Tibial nerve (tissue), 4 donors: Measurements from ENCODE around the gene PRKAR1B. TPM values are rescaled to one million over a fixed set of nuclear protein-coding genes. Genes with fewer than 3 reads are reported as not detected.
"Not testable (repeated sequence)": the region's sequence is repeated elsewhere in the genome, so short reads cannot be mapped to it uniquely, and the experiment has no call there.

Experiments used
- DNase-seq, 2 donors: peaks; one replicate each; pipeline ENCODE4 v3.0.0-alpha.2; 2019; ENCODE audit warnings: low spot score in 2 of 2
- H3K27ac ChIP-seq, 4 donors: fragments of 200-600 bp; sonication (generic) in 3 of 4; one replicate each; pipeline ENCODE4 v1.5.1; 2017 to 2019; ENCODE audit warnings: mild to moderate bottlenecking in 1 of 4
- H3K27me3 ChIP-seq, 2 donors: fragments of 200-600 bp; sonication (generic) in 1 of 2; one replicate each; pipeline versions ENCODE4 v1.5.1 to v1.6.0; 2017 to 2019
- H3K36me3 ChIP-seq, 3 donors: fragments of 200-600 bp; sonication (generic); one replicate each; pipeline ENCODE4 v1.5.1; 2018 to 2019
- H3K4me1 ChIP-seq, 4 donors: fragments of 200-600 bp; sonication (generic) in 3 of 4; one replicate each; pipeline ENCODE4 v1.5.1; 2017 to 2019
- H3K4me3 ChIP-seq, 4 donors: fragments of 200-600 bp; sonication (generic) in 3 of 4; one replicate each; pipeline ENCODE4 v1.5.1; 2017 to 2019; ENCODE audit warnings: mild to moderate bottlenecking in 1 of 4, moderate library complexity in 1 of 4
- H3K9me3 ChIP-seq, 4 donors: fragments of 200-600 bp; sonication (generic) in 3 of 4; one replicate each; pipeline ENCODE4 v1.5.1; 2017 to 2019
- CTCF ChIP-seq, 5 experiments: fragments of 200-600 bp in 3 of 5; fragments of 450-650 bp in 2 of 5; sonication (generic) in 3 of 5; IDR thresholded peaks; one replicate each; pipeline ENCODE4 v1.5.1; 2016 to 2019; ENCODE audit warnings: antibody characterized with exemption in 5 of 5, mild to moderate bottlenecking in 3 of 5, moderate library complexity in 2 of 5
- EP300 ChIP-seq, 2 donors: sonication (generic); formaldehyde crosslinking; IDR thresholded peaks; one replicate each; pipeline ENCODE4 v1.6.1; 2017; ENCODE audit warnings: antibody characterized with exemption in 2 of 2, mild to moderate bottlenecking in 1 of 2
- POLR2A ChIP-seq, 2 donors: fragments of 450-650 bp; IDR thresholded peaks; one replicate each; pipeline ENCODE4 v1.6.1; 2017; ENCODE audit warnings: antibody characterized with exemption in 2 of 2, mild to moderate bottlenecking in 2 of 2, moderate library complexity in 2 of 2
- WGBS, 2 donors: methylation state at CpG; one replicate each; pipeline ENCODE4 v1.1.5; 2018; 5-methylcytosine and 5-hydroxymethylcytosine counted together
- total RNA-seq, 4 donors: library from RNA; depleted of rRNA; stranded (reverse); fragments of >200 nt; gene quantifications; one replicate each; pipeline ENCODE4 v1.1.0, GENCODE V29; 2016

PRKAR1B gene
- total RNA-seq, 4 donors from 2014 or later, result 2.7 to 12.3 (median 4.8) TPM

- DNase-seq, result no peak
- H3K36me3 ChIP-seq, result no peaks in the 10 kb centered on the region
- no peak for TF ChIP-seq CTCF (IDR thresholded peaks at IDR 0.05)
- TF ChIP-seq EP300 (IDR thresholded peaks at IDR 0.05), result no peak
- no peak for TF ChIP-seq POLR2A (IDR thresholded peaks at IDR 0.05)
- H3K4me1 ChIP-seq, result peaks cover 0 to 34% (median 8%) of the 10 kb centered on the region in 4 donors
- H3K4me3 ChIP-seq, result no peak overlapping the region
- no peaks in the 10 kb centered on the region for H3K9me3 ChIP-seq
- H3K27ac ChIP-seq, result no peak overlapping the region
- no peaks in the 10 kb centered on the region for H3K27me3 ChIP-seq
- WGBS, 2 donors, result 90 to 91% methylated on average over 5 to 7 of the region's 7 CpGs
These were observed 62.7 kb downstream of the PRKAR1B start for GRCh38 chr7:664402-664775.

DNA sequence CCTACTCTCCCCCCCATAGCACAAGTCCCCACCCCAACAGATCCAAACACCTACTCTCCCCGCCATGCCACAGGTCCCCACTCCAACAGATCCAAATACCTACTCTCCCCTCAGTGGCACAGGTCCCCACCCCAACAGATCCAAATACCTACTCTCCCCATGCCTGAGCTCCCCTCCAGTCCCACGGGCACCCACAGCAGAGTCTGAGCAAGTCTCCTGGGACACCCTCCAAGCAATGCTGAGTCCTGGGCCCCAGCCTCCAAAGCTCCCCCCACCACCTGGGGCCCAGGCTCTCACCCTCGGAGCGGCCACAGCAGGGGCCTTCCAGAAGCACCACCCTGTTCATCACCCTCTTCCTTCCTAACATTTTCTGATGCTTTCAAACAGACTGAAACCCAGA is 64.5 kb downstream of the PRKAR1B start:
- H3K27me3 ChIP-seq, result no peaks in the 10 kb centered on the region
- WGBS, 2 donors, result 95 to 96% methylated on average over 4 of the region's 4 CpGs
- no peaks in the 10 kb centered on the region for H3K36me3 ChIP-seq
- H3K4me3 ChIP-seq, result no peak overlapping the region
- H3K27ac ChIP-seq, result no peak overlapping the region
- no peak for TF ChIP-seq EP300 (IDR thresholded peaks at IDR 0.05)
- no peak for TF ChIP-seq POLR2A (IDR thresholded peaks at IDR 0.05)
- TF ChIP-seq CTCF (IDR thresholded peaks at IDR 0.05), result no peak
- peaks cover 0 to 23% (median 6%) of the 10 kb centered on the region in 4 donors for H3K4me1 ChIP-seq
- DNase-seq, result no peak
- no peaks in the 10 kb centered on the region for H3K9me3 ChIP-seq

- no peaks in the 10 kb centered on the region for H3K27me3 ChIP-seq
- no peak overlapping the region for H3K27ac ChIP-seq
- no peaks in the 10 kb centered on the region for H3K36me3 ChIP-seq
- peaks cover 0 to 7% (median under 1%) of the 10 kb centered on the region in 4 donors for H3K4me1 ChIP-seq
- 93 to 96% methylated on average over 13 of the region's 13 CpGs for whole genome bisulfite sequencing, 2 donors
- no peaks in the 10 kb centered on the region for H3K9me3 ChIP-seq
- DNase-seq, result no peak
- TF ChIP-seq POLR2A (IDR thresholded peaks at IDR 0.05) (no peak), CTCF (IDR thresholded peaks at IDR 0.05) (no peak), EP300 (IDR thresholded peaks at IDR 0.05) (no peak)
- no peak overlapping the region for H3K4me3 ChIP-seq
These were observed 67.1 kb downstream of the PRKAR1B start for GRCh38 chr7:659996-660395.

DNA sequence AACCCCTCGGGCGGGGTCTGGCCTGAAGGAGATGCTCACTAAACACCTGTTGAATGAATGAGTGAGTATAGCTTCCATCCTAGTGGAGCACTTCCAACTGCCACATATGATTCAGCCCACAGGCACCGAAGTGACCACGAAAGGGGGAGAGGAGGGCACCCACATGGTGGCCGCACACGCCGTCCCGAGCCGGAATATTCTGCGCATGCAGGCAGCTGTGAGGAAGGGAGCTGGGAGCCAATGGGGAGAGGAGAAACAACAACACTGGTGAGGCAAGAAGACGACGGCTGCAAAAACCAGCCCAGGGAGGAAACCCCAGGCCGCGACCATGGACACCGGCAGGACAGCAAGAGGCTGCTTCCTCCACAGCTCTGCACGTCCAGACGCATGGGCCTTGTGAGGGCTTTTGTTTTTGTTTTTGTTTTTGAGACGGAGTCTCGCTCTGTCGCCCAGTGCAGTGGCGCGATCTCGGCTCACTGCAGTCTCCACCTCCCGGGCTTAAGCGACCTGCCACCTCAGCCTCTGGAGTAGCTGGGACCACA is 67.7 kb downstream of the PRKAR1B start:
- Histone ChIP-seq H3K36me3 (no peaks in the 10 kb centered on the region), H3K27ac (no peak overlapping the region), H3K27me3 (no peaks in the 10 kb centered on the region), H3K4me3 (no peak overlapping the region), H3K4me1 (peaks cover 0 to 4% (median 0%) of the 10 kb centered on the region in 4 donors), H3K9me3 (no peaks in the 10 kb centered on the region)
- 93% methylated on average over 25 of the region's 25 CpGs for WGBS, 2 donors
- no peak for TF ChIP-seq EP300 (IDR thresholded peaks at IDR 0.05)
- TF ChIP-seq POLR2A (IDR thresholded peaks at IDR 0.05), result no peak
- no peak for TF ChIP-seq CTCF (IDR thresholded peaks at IDR 0.05)
- no peak for DNase-seq

DNA sequence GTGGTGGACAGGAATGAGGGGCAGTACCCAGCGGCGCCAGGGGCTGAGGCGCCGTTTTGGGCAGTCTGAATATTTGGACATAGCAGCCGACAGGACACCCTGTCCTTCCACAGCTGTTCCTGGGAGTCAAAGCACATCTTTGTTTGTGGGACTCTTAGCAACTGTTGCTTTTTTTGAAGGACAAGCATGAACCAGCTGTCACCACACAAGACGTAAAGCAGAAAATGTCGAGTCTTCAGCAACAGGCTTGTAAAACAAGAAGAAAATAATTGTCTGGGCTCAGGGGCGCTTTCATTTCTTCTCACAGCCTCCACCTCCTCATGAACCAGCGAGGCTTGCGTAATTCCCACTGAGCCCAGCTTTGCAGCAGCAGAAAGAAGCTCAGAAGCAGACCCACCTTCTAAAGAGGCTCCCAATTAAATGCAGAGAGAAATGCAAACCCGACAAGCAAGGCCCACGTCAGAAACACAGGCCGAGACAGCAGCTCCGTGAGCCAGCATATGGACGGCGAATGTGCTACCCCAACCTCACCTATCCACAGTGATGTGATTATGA is 69.4 kb downstream of the PRKAR1B start:
- Histone ChIP-seq H3K4me3 (no peak overlapping the region), H3K4me1 (no peaks in the 10 kb centered on the region), H3K27ac (no peak overlapping the region), H3K27me3 (no peaks in the 10 kb centered on the region), H3K36me3 (no peaks in the 10 kb centered on the region), H3K9me3 (no peaks in the 10 kb centered on the region)
- no peak for DNase-seq
- TF ChIP-seq CTCF (IDR thresholded peaks at IDR 0.05), result no peak
- no peak for TF ChIP-seq POLR2A (IDR thresholded peaks at IDR 0.05)
- TF ChIP-seq EP300 (IDR thresholded peaks at IDR 0.05), result no peak
- WGBS, 2 donors, result 58 to 62% methylated on average over 16 of the region's 16 CpGs

GRCh38 chr7:657010-657409 is 70.1 kb downstream of the PRKAR1B start:
- H3K27me3 ChIP-seq, H3K36me3 ChIP-seq, H3K27ac ChIP-seq, H3K4me1 ChIP-seq, DNase-seq, H3K4me3 ChIP-seq, H3K9me3 ChIP-seq: not testable (repeated sequence)
- WGBS, 2 donors, result 74 to 86% methylated on average over 3 of the region's 3 CpGs
